ENCODE measurements around the gene PCDHGC3.
A peak's percentile ranks its signal among the peaks of the same experiment; 100 is the strongest.

The PCDHGC3 gene

GRCh38 chr5:141510850-141511601 is 35.3 kb downstream of the PCDHGC3 start:
- Histone ChIP-seq H3K27me3 (ENCODE audit: low read depth, low read length) (no peaks in the 10 kb centered on the region), H3K4me2 (ENCODE audit: low read length) (peak overlapping the region; percentile 18), H3K27ac (ENCODE audit: low read length) (no peak overlapping the region), H3K9ac (ENCODE audit: low read length) (no peak overlapping the region), H3K4me3 (ENCODE audit: low read length) (no peak overlapping the region), H3K9me3 (ENCODE audit: insufficient read depth, low read length) (no peaks in the 10 kb centered on the region), H3K36me3 (replicated peaks; ENCODE audit: low read depth, low read length) (no peaks in the 10 kb centered on the region), H3K4me1 (ENCODE audit: low read length) (peaks cover 56% of the 10 kb centered on the region), H3K79me2 (ENCODE audit: low read length) (no peaks in the 10 kb centered on the region), H2AFZ (ENCODE audit: low read depth, low read length) (no peak overlapping the region), H4K20me1 (ENCODE audit: insufficient read depth, low read length) (no peaks in the 10 kb centered on the region)
- TF ChIP-seq EZH2phosphoT487 (IDR thresholded peaks at IDR 0.05; ENCODE audit: low read depth) (no peak), CTCF (IDR thresholded peaks at IDR 0.05; ENCODE audit: low read depth, low read length) (no peak)

- no peaks in the 10 kb centered on the region for H3K36me3 ChIP-seq (replicated peaks; ENCODE audit: low read depth, low read length)
- no peak overlapping the region for H2AFZ ChIP-seq (ENCODE audit: low read depth, low read length)
- H3K27me3 ChIP-seq (ENCODE audit: low read depth, low read length): no peaks in the 10 kb centered on the region
- TF ChIP-seq EZH2phosphoT487 (IDR thresholded peaks at IDR 0.05; ENCODE audit: low read depth) (no peak), CTCF (IDR thresholded peaks at IDR 0.05; ENCODE audit: low read depth, low read length) (no peak)
- H3K4me3 ChIP-seq (ENCODE audit: low read length): no peak overlapping the region
- no peaks in the 10 kb centered on the region for H3K79me2 ChIP-seq (ENCODE audit: low read length)
- no peak overlapping the region for H3K27ac ChIP-seq (ENCODE audit: low read length)
- peak overlapping the region; percentile 18; the same call in 1 of the 2 replicates for H3K4me2 ChIP-seq (ENCODE audit: low read length)
- peaks cover 56% of the 10 kb centered on the region for H3K4me1 ChIP-seq (ENCODE audit: low read length)
- H4K20me1 ChIP-seq (ENCODE audit: insufficient read depth, low read length): no peaks in the 10 kb centered on the region
- H3K9me3 ChIP-seq (ENCODE audit: insufficient read depth, low read length): no peaks in the 10 kb centered on the region
- H3K9ac ChIP-seq (ENCODE audit: low read length): no peak overlapping the region
These were observed 36.1 kb downstream of the PCDHGC3 start for GRCh38 chr5:141511771-141512325.

- H3K4me2 ChIP-seq (ENCODE audit: low read length): no peak overlapping the region
- no peak overlapping the region for H3K27ac ChIP-seq (ENCODE audit: low read length)
- H3K4me3 ChIP-seq (ENCODE audit: low read length): no peak overlapping the region
- H3K27me3 ChIP-seq (ENCODE audit: low read depth, low read length): no peaks in the 10 kb centered on the region
- no peaks in the 10 kb centered on the region for H4K20me1 ChIP-seq (ENCODE audit: insufficient read depth, low read length)
- H3K9me3 ChIP-seq (ENCODE audit: insufficient read depth, low read length): no peaks in the 10 kb centered on the region
- H3K36me3 ChIP-seq (replicated peaks; ENCODE audit: low read depth, low read length): no peaks in the 10 kb centered on the region
- TF ChIP-seq EZH2phosphoT487 (IDR thresholded peaks at IDR 0.05; ENCODE audit: low read depth) (no peak), CTCF (IDR thresholded peaks at IDR 0.05; ENCODE audit: low read depth, low read length) (peak; percentile 72)
- no peak overlapping the region for H3K9ac ChIP-seq (ENCODE audit: low read length)
- H2AFZ ChIP-seq (ENCODE audit: low read depth, low read length): no peak overlapping the region
- H3K79me2 ChIP-seq (ENCODE audit: low read length): no peaks in the 10 kb centered on the region
- peaks cover 55% of the 10 kb centered on the region for H3K4me1 ChIP-seq (ENCODE audit: low read length)
These were observed 36.7 kb downstream of the PCDHGC3 start for GRCh38 chr5:141512390-141512910.

GRCh38 chr5:141512911-141513626 is 37.3 kb downstream of the PCDHGC3 start:
- H3K36me3 ChIP-seq (replicated peaks; ENCODE audit: low read depth, low read length): no peaks in the 10 kb centered on the region
- H3K79me2 ChIP-seq (ENCODE audit: low read length): no peaks in the 10 kb centered on the region
- H3K27me3 ChIP-seq (ENCODE audit: low read depth, low read length): no peaks in the 10 kb centered on the region
- no peak overlapping the region for H3K9ac ChIP-seq (ENCODE audit: low read length)
- H3K4me2 ChIP-seq (ENCODE audit: low read length): peak overlapping the region; percentile 43; the same call in 1 of the 2 replicates
- H2AFZ ChIP-seq (ENCODE audit: low read depth, low read length): no peak overlapping the region
- H4K20me1 ChIP-seq (ENCODE audit: insufficient read depth, low read length): no peaks in the 10 kb centered on the region
- peaks cover 52% of the 10 kb centered on the region for H3K4me1 ChIP-seq (ENCODE audit: low read length)
- no peaks in the 10 kb centered on the region for H3K9me3 ChIP-seq (ENCODE audit: insufficient read depth, low read length)
- no peak overlapping the region for H3K4me3 ChIP-seq (ENCODE audit: low read length)
- H3K27ac ChIP-seq (ENCODE audit: low read length): no peak overlapping the region
- TF ChIP-seq EZH2phosphoT487 (IDR thresholded peaks at IDR 0.05; ENCODE audit: low read depth): no peak
- TF ChIP-seq CTCF (IDR thresholded peaks at IDR 0.05; ENCODE audit: low read depth, low read length): no peak
